Esophagus squamous epithelium (tissue), 5 donors: ENCODE results near the gene ELMO1. TPM values are rescaled to one million over a fixed set of nuclear protein-coding genes. Genes with fewer than 3 reads are reported as not detected.

Experiments used
- DNase-seq: peaks from one replicate; lab custom pipeline; 2025; lab: John Stamatoyannopoulos, UW
- H3K27ac ChIP-seq, 4 donors: fragments of 200-600 bp; sonication (generic); one replicate each; pipeline ENCODE4 v1.5.1; 2016 to 2019; ENCODE audit warnings: mild to moderate bottlenecking in 1 of 4
- H3K27me3 ChIP-seq, 4 donors: fragments of 200-600 bp; sonication (generic); 1 replicate in 3 of 4; 2 replicates in 1 of 4; pipeline versions ENCODE4 v1.5.1 to v1.6.0; 2017 to 2021; ENCODE audit warnings: antibody characterized with exemption in 1 of 4
- H3K36me3 ChIP-seq, 3 donors: fragments of 200-600 bp; sonication (generic); one replicate each; pipeline ENCODE4 v1.5.1; 2016 to 2019
- H3K4me1 ChIP-seq, 3 donors: fragments of 200-600 bp; sonication (generic); one replicate each; pipeline ENCODE4 v1.5.1; 2017 to 2019
- H3K4me3 ChIP-seq, 4 donors: fragments of 200-600 bp; sonication (generic); 1 replicate in 3 of 4; 2 replicates in 1 of 4; pipeline ENCODE4 v1.5.1; 2016 to 2019; ENCODE audit warnings: mild to moderate bottlenecking in 2 of 4, moderate library complexity in 1 of 4
- H3K9me3 ChIP-seq, 3 donors: fragments of 200-600 bp; sonication (generic); one replicate each; pipeline ENCODE4 v1.5.1; 2016 to 2019
- CTCF ChIP-seq, 6 experiments: fragments of 450-650 bp in 4 of 6; fragments of 200-600 bp in 2 of 6; sonication (generic) in 2 of 6; IDR thresholded peaks; one replicate each; pipeline ENCODE4 v1.5.1; 2016 to 2019; ENCODE audit warnings: antibody characterized with exemption in 6 of 6, mild to moderate bottlenecking in 4 of 6, moderate library complexity in 4 of 6
- POLR2A ChIP-seq, 4 donors: fragments of 450-650 bp; IDR thresholded peaks; one replicate each; pipeline ENCODE4 v1.6.1; 2017; ENCODE audit warnings: antibody characterized with exemption in 4 of 4, mild to moderate bottlenecking in 4 of 4, moderate library complexity in 3 of 4
- WGBS, 2 donors: methylation state at CpG; one replicate each; pipeline ENCODE4 v1.1.5; 2018; 5-methylcytosine and 5-hydroxymethylcytosine counted together
- intact Hi-C: fragments of 100-400 bp; cut with DNase I; formaldehyde crosslinking; loops from one replicate; pipeline ENCODE4 v1.15.0; 2022
- total RNA-seq, 4 donors: library from RNA; depleted of rRNA; stranded (reverse); fragments of >200 nt; gene quantifications; one replicate each; pipeline ENCODE4 v1.1.0, GENCODE V29; 2016
- donor health status: DM: yes; HTN: yes; CAD: no.

Gene ELMO1
- total RNA-seq, 4 donors from 2014 or later, result 0.68 to 36.6 (median 11.8) TPM

- no peaks in the 10 kb centered on the region for H3K36me3 ChIP-seq
- 98 to 100% methylated on average over 3 to 5 of the region's 5 CpGs for WGBS, 2 donors
- no peak overlapping the region for H3K4me3 ChIP-seq
- no peaks in the 10 kb centered on the region for H3K9me3 ChIP-seq
- no peak overlapping the region for H3K27ac ChIP-seq
- no peak for DNase-seq
- peaks cover 0 to 2% (median 0%) of the 10 kb centered on the region in 3 donors for H3K4me1 ChIP-seq
- H3K27me3 ChIP-seq, result no peaks in the 10 kb centered on the region
- intact Hi-C loops, result no loop called here
- TF ChIP-seq CTCF (IDR thresholded peaks at IDR 0.05), result no peak
- TF ChIP-seq POLR2A (IDR thresholded peaks at IDR 0.05), result no peak
These were observed 372.0 kb downstream of the ELMO1 start for GRCh38 chr7:37076668-37077067.

GRCh38 chr7:37074370-37074769, 374.3 kb downstream of the ELMO1 start:
- no peaks in the 10 kb centered on the region for H3K27me3 ChIP-seq
- no peak overlapping the region for H3K4me3 ChIP-seq
- H3K36me3 ChIP-seq, result no peaks in the 10 kb centered on the region
- no peaks in the 10 kb centered on the region for H3K4me1 ChIP-seq
- TF ChIP-seq POLR2A (IDR thresholded peaks at IDR 0.05) (no peak), CTCF (IDR thresholded peaks at IDR 0.05) (no peak)
- H3K27ac ChIP-seq, result no peak overlapping the region
- intact Hi-C loops, result no loop called here
- H3K9me3 ChIP-seq, result no peaks in the 10 kb centered on the region
- DNase-seq, result no peak
- WGBS, 2 donors, result 84 to 89% methylated on average over 4 of the region's 4 CpGs

- H3K4me1 ChIP-seq, result peaks cover 0 to 5% (median under 1%) of the 10 kb centered on the region in 3 donors
- no peak overlapping the region for H3K4me3 ChIP-seq
- H3K9me3 ChIP-seq, result no peaks in the 10 kb centered on the region
- intact Hi-C loops, result no loop called here
- H3K27me3 ChIP-seq, result no peaks in the 10 kb centered on the region
- no peaks in the 10 kb centered on the region for H3K36me3 ChIP-seq
- WGBS, 2 donors, result 64 to 73% methylated on average over 2 of the region's 2 CpGs
- H3K27ac ChIP-seq, result no peak overlapping the region
- TF ChIP-seq POLR2A (IDR thresholded peaks at IDR 0.05) (no peak), CTCF (IDR thresholded peaks at IDR 0.05) (no peak)
- DNase-seq, result no peak
These were observed 377.5 kb downstream of the ELMO1 start for GRCh38 chr7:37071124-37071523.

GRCh38 chr7:37070471-37070870, 378.2 kb downstream of the ELMO1 start:
- DNase-seq, result no peak
- WGBS, 2 donors, result 68 to 74% methylated on average over 3 of the region's 3 CpGs
- peaks cover 0 to 12% (median 5%) of the 10 kb centered on the region in 3 donors for H3K4me1 ChIP-seq
- H3K4me3 ChIP-seq, result no peak overlapping the region
- TF ChIP-seq CTCF (IDR thresholded peaks at IDR 0.05) (no peak), POLR2A (IDR thresholded peaks at IDR 0.05) (no peak)
- H3K27me3 ChIP-seq, result no peaks in the 10 kb centered on the region
- intact Hi-C loops, result no loop called here
- no peaks in the 10 kb centered on the region for H3K36me3 ChIP-seq
- no peak overlapping the region for H3K27ac ChIP-seq
- H3K9me3 ChIP-seq, result no peaks in the 10 kb centered on the region

GRCh38 chr7:37070031-37070430, 378.6 kb downstream of the ELMO1 start:
- TF ChIP-seq POLR2A (IDR thresholded peaks at IDR 0.05) (no peak), CTCF (IDR thresholded peaks at IDR 0.05) (no peak)
- Histone ChIP-seq H3K9me3 (no peaks in the 10 kb centered on the region), H3K27ac (no peak overlapping the region), H3K4me3 (no peak overlapping the region), H3K36me3 (no peaks in the 10 kb centered on the region), H3K27me3 (no peaks in the 10 kb centered on the region), H3K4me1 (peaks cover 0 to 14% (median 5%) of the 10 kb centered on the region in 3 donors)
- WGBS, 2 donors, result 60 to 72% methylated on average over 2 of the region's 2 CpGs
- intact Hi-C loops, result no loop called here
- DNase-seq, result no peak
